NCI-H345 treated with DMSO at 0.1 percent for 48 hours (cell line): ENCODE data around the gene CCNB1.
"Not testable (repeated sequence)": the region's sequence is repeated elsewhere in the genome, so short reads cannot be mapped to it uniquely, and the experiment has no call there.

Experiments
- DNase-seq: peaks from one replicate; lab custom pipeline; 2025; ENCODE audit not compliant: unreplicated experiment; lab: John Stamatoyannopoulos, UW

The CCNB1 gene

GRCh38 chr5:69166686-69167492 is at the start of gene CCNB1:
Gene CCNB1 (plus strand): TSS chr5:69167150. CDS start chr5:69167263, 113 bp downstream.
- DNase-seq, result peak; percentile 87

DNA sequence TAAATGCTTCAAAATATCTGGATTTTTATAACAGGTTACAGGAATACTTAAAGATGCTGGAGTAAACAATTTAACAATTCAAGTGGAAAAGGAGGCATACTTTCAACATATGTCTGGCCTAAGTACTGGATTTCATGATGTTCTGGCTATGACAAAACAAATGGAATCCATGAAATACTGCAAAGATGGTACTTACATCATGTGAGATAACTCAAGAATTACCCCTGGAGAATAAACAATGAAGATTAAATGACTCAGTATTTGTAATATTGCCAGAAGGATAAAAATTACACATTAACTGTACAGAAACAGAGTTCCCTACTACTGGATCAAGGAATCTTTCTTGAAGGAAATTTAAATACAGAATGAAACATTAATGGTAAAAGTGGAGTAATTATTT is 37.5 kb upstream of the CCNB1 start:
- no peak for DNase-seq

DNA sequence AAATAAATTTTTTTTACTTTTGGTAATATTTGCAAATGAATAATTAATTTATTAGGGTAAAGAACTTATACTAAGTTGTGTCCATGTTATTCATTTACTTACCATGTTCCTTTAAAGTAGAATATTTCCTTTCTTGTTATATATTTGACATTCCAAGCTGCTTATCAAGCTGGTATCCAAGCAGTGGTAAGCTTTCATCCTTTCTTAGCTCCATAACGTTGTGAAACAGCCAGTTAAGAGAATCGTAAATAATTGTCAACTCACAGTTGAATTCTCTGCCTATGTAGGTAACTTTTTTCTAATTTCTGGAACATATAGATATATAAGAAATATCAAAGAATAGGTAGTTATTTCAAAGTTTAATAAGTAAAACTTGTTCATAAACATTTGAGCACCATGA is 36.7 kb upstream of the CCNB1 start:
- DNase-seq, result no peak

GRCh38 chr5:69131304-69131703 is 35.6 kb upstream of the CCNB1 start:
- no peak for DNase-seq

- no peak for DNase-seq
Measured at GRCh38 chr5:69134126-69134525, 32.8 kb upstream of the CCNB1 start.

DNA sequence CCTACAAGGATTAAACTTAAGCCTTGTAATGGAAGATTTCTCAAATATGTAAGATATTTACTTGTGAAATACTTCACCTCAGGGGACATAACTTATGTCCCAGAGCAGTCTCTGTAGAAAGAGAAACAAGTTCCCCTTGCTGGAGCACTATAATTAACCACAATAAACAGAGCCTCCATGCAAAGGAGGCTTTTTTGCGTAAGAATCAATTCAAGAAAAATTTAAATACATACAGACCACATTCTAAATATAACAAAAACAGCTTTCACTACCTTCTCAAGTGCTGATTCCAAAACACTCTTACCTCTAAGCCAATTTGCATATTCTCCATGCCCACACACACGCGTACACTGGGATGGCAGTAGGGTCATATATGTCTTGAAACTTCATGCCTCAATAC is 30.7 kb upstream of the CCNB1 start:
- DNase-seq, result no peak

DNA sequence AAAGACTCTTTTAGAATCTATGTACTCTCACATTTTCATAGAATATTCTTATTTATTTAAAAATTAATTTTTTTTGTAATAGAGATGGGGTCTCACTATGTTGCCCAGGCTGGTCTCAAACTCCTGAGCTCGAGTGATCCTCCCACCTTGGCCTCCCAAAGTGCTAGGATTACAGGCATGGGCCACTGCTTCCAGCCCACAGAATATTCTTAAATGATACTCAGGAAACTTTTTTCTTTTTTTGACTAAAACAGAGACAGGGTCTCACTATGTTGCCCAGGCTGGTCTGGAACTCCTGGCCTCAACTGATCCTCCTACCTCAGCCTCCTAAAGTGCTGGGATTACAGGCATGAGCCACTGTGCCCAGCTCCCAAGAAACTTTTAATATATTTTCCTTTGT is 29.7 kb upstream of the CCNB1 start:
- not testable (repeated sequence) for DNase-seq

DNA sequence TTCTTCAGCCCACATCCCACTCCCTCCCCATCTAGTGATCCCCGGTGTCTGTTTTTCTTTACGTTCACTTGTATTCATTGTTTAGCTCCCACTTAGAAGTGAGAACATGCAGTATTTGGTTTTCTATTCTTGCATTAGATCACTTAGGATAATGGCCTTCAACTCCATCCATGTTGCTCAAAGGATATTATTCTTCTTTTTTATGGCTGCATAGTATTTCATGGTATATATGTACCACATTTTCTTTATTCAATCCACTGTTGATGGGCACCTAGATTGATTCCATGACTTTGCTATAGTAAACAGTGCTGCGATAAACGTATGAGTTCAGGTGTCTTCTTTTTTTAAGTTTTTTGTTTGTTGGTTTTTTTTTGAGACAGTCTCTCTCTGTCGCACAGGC is 29.1 kb upstream of the CCNB1 start:
- DNase-seq, result no peak

- no peak for DNase-seq
Measured at GRCh38 chr5:69138766-69139165, 28.2 kb upstream of the CCNB1 start.

- not testable (repeated sequence) for DNase-seq
Measured at GRCh38 chr5:69140239-69140638, 26.7 kb upstream of the CCNB1 start.

GRCh38 chr5:69140827-69141226 is 26.1 kb upstream of the CCNB1 start:
- no peak for DNase-seq

GRCh38 chr5:69148576-69148975 is 18.4 kb upstream of the CCNB1 start:
- not testable (repeated sequence) for DNase-seq

DNA sequence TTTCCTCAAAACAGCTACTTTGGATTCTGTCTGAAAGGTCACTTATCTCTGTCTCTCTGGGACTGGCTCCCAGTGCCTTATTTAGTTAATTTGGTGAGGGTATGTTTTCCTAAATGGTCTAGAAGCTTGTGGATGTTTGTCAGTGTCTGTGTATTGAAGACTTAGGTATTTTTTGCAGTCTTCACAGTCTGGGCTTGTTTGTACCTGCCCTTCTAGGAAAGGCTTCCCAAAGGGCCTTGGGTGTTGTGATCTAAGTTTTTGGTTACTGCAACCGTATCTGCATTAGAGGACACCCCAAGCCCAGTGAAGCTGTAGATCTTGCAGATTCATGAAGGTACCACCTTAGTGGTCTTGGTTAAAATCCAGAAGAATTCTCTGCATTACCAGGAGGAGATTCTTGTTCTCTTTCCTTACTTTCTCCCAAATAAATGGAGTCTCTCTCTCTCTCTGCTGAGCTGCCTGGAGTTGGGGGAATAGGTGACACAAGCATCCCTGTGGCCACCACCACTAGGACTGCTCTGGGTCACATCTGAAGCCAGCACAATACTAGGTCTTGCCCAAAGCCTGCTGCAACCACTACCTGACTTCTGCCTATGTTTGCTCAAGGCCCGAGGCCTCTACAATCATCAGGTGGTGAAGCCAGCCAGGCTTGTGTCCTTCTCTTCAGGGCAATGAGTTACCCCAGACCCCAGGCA is 17.8 kb upstream of the CCNB1 start:
- DNase-seq, result no peak

DNA sequence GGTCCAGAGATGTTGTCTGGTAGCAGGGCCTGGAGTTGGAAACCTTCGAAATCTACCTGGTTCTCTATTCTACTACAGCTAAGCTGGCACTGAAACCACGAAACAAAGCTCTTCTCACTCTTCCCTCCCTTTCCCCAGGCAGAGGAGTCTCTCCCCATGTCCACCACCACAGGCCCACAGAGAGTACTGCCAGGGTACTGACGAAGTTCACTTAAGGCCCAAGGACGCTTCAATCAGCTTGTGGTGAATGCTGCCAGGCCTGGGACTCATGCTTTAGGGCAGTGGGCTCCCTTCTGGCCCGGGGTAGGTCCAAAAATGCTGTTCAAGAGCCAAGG is 17.3 kb upstream of the CCNB1 start:
- no peak for DNase-seq

- DNase-seq, result no peak
Measured at GRCh38 chr5:69152731-69153130, 14.2 kb upstream of the CCNB1 start.

- DNase-seq, result no peak
Measured at GRCh38 chr5:69156456-69156855, 10.5 kb upstream of the CCNB1 start.

DNA sequence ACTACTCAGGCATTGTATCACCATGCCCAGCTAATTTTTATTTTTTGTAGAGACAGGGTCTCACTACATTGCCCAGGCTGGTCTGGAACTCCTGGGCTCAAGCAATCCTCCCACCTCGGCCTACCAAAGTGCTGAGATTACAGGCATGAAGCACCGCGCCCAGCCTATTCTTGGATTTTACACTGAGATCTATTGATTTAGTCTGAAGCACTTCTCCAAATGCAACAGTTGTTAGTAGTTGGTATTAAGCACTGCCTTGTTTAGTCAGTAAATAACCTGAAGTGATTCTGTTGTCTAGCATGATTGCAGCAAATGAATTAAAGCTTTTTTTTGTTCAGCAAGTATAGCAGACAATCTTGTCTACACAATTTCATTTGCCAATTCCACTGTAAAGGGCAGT is 8.9 kb upstream of the CCNB1 start:
- no peak for DNase-seq

GRCh38 chr5:69160651-69161050 is 6.3 kb upstream of the CCNB1 start:
- DNase-seq, result no peak

DNA sequence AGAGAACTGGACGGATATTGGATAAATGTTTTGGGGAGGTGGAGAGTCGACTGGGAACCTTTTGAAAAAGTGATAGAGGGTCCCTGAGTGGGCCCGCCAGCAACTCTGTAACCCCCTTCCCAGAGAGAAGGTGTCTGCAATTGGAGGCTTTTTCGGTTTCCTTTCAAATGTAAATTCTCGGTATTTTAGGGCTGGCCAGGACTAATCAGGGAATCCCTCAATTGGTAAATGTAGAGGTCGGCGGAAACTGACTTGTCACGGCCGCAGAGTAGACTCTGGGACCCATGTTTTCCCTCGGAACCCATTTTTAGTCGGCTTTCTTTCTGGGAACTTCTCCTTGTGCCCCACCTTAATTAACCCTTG is 524 bp downstream of the CCNB1 start:
- no peak for DNase-seq

DNA sequence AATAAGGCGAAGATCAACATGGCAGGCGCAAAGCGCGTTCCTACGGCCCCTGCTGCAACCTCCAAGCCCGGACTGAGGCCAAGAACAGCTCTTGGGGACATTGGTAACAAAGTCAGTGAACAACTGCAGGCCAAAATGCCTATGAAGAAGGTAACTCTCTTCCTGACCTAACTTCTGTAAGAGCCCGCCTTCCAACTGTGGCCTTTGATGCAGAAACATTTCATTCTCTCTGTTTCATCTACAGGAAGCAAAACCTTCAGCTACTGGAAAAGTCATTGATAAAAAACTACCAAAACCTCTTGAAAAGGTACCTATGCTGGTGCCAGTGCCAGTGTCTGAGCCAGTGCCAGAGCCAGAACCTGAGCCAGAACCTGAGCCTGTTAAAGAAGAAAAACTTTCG is 979 bp downstream of the CCNB1 start:
- no peak for DNase-seq

DNA sequence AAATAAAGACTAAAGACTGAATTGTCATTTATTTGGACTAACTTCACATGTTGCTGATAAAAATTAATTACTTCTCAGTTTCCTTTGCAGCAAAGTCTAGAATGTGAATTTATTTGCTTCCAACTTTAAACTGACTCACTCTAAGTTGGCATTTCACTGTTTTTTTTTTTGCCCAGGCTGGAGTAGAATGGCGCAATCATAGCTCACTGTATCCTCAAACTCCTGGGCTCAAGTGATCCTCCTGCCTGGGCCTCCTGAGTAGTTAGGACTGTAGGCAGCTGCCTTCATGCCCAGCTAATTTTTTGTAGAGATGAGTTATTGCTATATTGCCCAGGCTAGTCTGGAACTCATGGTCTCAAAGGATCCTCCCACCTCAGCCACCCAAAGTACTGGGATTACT is 3.5 kb downstream of the CCNB1 start:
- no peak for DNase-seq

DNA sequence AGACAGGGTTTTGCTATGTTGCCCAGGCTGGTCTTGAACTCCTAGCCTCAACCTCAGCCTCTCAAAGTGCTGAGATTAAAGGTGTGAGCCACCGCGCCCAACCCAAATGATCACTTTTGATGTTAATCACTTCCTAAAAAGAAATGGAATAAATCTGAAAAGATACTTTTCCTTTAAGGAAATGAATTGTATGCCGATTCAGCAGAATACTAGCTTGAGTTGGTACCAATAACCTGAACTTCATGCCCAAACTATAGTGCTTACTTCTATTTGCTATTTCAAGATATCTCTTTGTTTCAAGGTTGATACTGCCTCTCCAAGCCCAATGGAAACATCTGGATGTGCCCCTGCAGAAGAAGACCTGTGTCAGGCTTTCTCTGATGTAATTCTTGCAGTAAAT is 4.0 kb downstream of the CCNB1 start:
- no peak for DNase-seq
